Suprapubic skin (tissue), 4 donors: Measurements from ENCODE around the gene OR52B6. TPM values are rescaled to one million over a fixed set of nuclear protein-coding genes. Genes with fewer than 3 reads are reported as not detected.

Source experiments
- DNase-seq, 2 donors: peaks; one replicate each; pipeline ENCODE4 v3.0.0-alpha.2; 2019; ENCODE audit warnings: low spot score in 2 of 2
- H3K27ac ChIP-seq: fragments of 200-600 bp; sonication (generic); one replicate; pipeline ENCODE4 v1.5.1; 2019
- H3K27me3 ChIP-seq: fragments of 200-600 bp; sonication (generic); one replicate; pipeline ENCODE4 v1.5.1; 2019
- H3K36me3 ChIP-seq: fragments of 200-600 bp; sonication (generic); one replicate; pipeline ENCODE4 v1.5.1; 2019
- H3K4me1 ChIP-seq: fragments of 200-600 bp; sonication (generic); one replicate; pipeline ENCODE4 v1.5.1; 2019
- H3K4me3 ChIP-seq: fragments of 200-600 bp; sonication (generic); one replicate; pipeline ENCODE4 v1.5.1; 2019; ENCODE audit warnings: mild to moderate bottlenecking
- H3K9me3 ChIP-seq: fragments of 200-600 bp; sonication (generic); one replicate; pipeline ENCODE4 v1.5.1; 2019
- CTCF ChIP-seq, 2 donors: fragments of 200-600 bp in 1 of 2; fragments of 450-650 bp in 1 of 2; sonication (generic) in 1 of 2; IDR thresholded peaks; one replicate each; pipeline ENCODE4 v1.5.1; 2016 to 2019; ENCODE audit warnings: antibody characterized with exemption in 2 of 2, mild to moderate bottlenecking in 1 of 2, moderate library complexity in 1 of 2
- EP300 ChIP-seq: sonication (generic); formaldehyde crosslinking; IDR thresholded peaks from one replicate; pipeline ENCODE4 v1.6.1; 2017; ENCODE audit warnings: antibody characterized with exemption
- POLR2A ChIP-seq, 2 donors: fragments of 450-650 bp; IDR thresholded peaks; one replicate each; pipeline ENCODE4 v1.6.1; 2017; ENCODE audit warnings: antibody characterized with exemption in 2 of 2, mild to moderate bottlenecking in 2 of 2, moderate library complexity in 2 of 2
- POLR2AphosphoS5 ChIP-seq, 3 donors: sonication (generic); formaldehyde crosslinking; IDR thresholded peaks; one replicate each; pipeline ENCODE4 v1.6.1; 2017; ENCODE audit warnings: antibody characterized with exemption in 3 of 3
- WGBS: methylation state at CpG from one replicate; pipeline ENCODE4 v1.1.5; 2018; 5-methylcytosine and 5-hydroxymethylcytosine counted together
- total RNA-seq, 4 donors: library from RNA; depleted of rRNA; stranded (reverse); fragments of >200 nt; gene quantifications; one replicate each; pipeline ENCODE4 v1.1.0, GENCODE V29; 2016

The OR52B6 gene
- total RNA-seq, 4 donors from 2014 or later, result not detected

- Histone ChIP-seq H3K4me3 (no peak overlapping the region), H3K9me3 (no peaks in the 10 kb centered on the region), H3K36me3 (no peaks in the 10 kb centered on the region), H3K27me3 (no peaks in the 10 kb centered on the region), H3K27ac (peak overlapping the region; percentile 74), H3K4me1 (peaks cover 37% of the 10 kb centered on the region)
- no peak for DNase-seq
- 32% methylated on average over 3 of the region's 3 CpGs for WGBS
- TF ChIP-seq POLR2AphosphoS5 (IDR thresholded peaks at IDR 0.05) (no peak), POLR2A (IDR thresholded peaks at IDR 0.05) (no peak), EP300 (no peak), CTCF (IDR thresholded peaks at IDR 0.05) (no peak)
Observed at GRCh38 chr11:5620651-5621521, 40.2 kb downstream of the OR52B6 start.

DNA sequence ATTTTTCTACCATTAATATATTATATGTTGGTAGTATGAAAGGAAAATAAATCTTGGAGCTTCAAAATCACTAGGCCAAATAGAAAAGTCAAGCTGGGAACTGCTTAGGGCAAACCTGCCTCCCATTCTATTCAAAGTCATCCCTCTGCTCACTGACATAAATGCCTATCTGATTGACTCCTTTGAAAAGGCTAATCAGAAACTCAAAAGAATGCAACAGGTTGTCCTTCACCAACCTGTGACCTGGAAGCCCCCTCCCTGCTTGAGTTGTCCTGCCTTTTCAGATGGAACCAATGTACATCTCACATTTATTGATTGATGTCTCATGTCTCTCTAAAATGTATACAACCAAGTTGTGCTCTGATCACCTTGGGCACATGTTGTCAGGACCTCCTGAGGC lies 40.9 kb downstream of the OR52B6 start:
- TF ChIP-seq POLR2A (IDR thresholded peaks at IDR 0.05), result no peak
- TF ChIP-seq POLR2AphosphoS5 (IDR thresholded peaks at IDR 0.05), result no peak
- TF ChIP-seq CTCF (IDR thresholded peaks at IDR 0.05), result no peak
- no peak for TF ChIP-seq EP300
- no peak for DNase-seq
- H3K27ac ChIP-seq, result peak overlapping the region; percentile 18
- peaks cover 42% of the 10 kb centered on the region for H3K4me1 ChIP-seq
- H3K36me3 ChIP-seq, result no peaks in the 10 kb centered on the region
- H3K4me3 ChIP-seq, result no peak overlapping the region
- H3K9me3 ChIP-seq, result no peaks in the 10 kb centered on the region
- H3K27me3 ChIP-seq, result no peaks in the 10 kb centered on the region

- Histone ChIP-seq H3K9me3 (no peaks in the 10 kb centered on the region), H3K27me3 (no peaks in the 10 kb centered on the region), H3K36me3 (no peaks in the 10 kb centered on the region), H3K4me3 (no peak overlapping the region), H3K4me1 (peaks cover 42% of the 10 kb centered on the region), H3K27ac (no peak overlapping the region)
- TF ChIP-seq CTCF (IDR thresholded peaks at IDR 0.05) (no peak), EP300 (no peak), POLR2AphosphoS5 (IDR thresholded peaks at IDR 0.05) (no peak)
- DNase-seq, result no peak
- 95% methylated on average over 3 of the region's 3 CpGs for WGBS
Observed at GRCh38 chr11:5622802-5623201, 42.1 kb downstream of the OR52B6 start.

GRCh38 chr11:5624489-5625279 lies 44.0 kb downstream of the OR52B6 start, which contains the start of gene TRIM34:
TSS of gene TRIM34 (plus strand) at chr11:5625001. CDS start at chr11:5632332, 7,331 bp downstream.
- TF ChIP-seq POLR2AphosphoS5 (IDR thresholded peaks at IDR 0.05) (no peak), POLR2A (IDR thresholded peaks at IDR 0.05) (no peak), CTCF (IDR thresholded peaks at IDR 0.05) (no peak), EP300 (no peak)
- 13% methylated on average over 7 of the region's 7 CpGs for WGBS
- Histone ChIP-seq H3K4me3 (peak within 1 kb of the TSS; percentile 61), H3K4me1 (peaks cover 42% of the 10 kb centered on the region), H3K9me3 (no peaks in the 10 kb centered on the region), H3K27ac (peak within 1 kb of the TSS; percentile 75), H3K27me3 (no peaks in the 10 kb centered on the region), H3K36me3 (no peaks in the 10 kb centered on the region)
- DNase-seq, result no peak

GRCh38 chr11:5625281-5625680 lies 44.6 kb downstream of the OR52B6 start:
- no peak for DNase-seq
- no peak for TF ChIP-seq EP300
- TF ChIP-seq CTCF (IDR thresholded peaks at IDR 0.05), result no peak
- no peak for TF ChIP-seq POLR2A (IDR thresholded peaks at IDR 0.05)
- peak overlapping the region; percentile 75 for H3K27ac ChIP-seq
- no peaks in the 10 kb centered on the region for H3K9me3 ChIP-seq
- no peaks in the 10 kb centered on the region for H3K36me3 ChIP-seq
- 7% methylated on average over 4 of the region's 4 CpGs for WGBS
- peak overlapping the region; percentile 61 for H3K4me3 ChIP-seq
- H3K27me3 ChIP-seq, result no peaks in the 10 kb centered on the region
- peaks cover 39% of the 10 kb centered on the region for H3K4me1 ChIP-seq
